ENCODE measurements around the gene SLC16A8.

The SLC16A8 gene

DNA sequence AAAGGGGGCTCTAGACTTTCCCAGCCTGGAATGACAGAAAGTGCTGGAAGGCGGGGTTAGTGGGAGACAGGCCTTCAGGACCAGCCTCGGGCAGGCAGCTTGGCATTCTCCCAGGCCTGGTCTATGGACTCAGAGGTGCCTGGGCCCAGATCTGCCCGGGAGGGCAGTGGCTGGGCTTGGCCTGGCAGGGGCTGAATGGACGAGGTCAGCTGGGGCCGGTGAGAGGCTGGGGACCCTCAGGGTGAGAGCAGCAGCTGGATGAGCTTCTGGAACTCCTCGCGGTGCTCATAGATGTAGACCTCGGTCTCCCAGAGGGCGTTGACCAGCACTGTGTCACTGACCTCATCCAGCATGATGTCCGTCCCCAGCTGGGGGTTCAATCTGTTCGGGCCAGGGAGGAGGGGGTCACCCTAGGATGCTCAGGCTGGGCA is 28.0 kb upstream of the SLC16A8 start:
- no peak for DNase-seq

- no peak for DNase-seq
Observed at GRCh38 chr22:38110863-38111852, 27.2 kb upstream of the SLC16A8 start.

GRCh38 chr22:38110008-38110862 is 26.3 kb upstream of the SLC16A8 start, which contains the start of gene BAIAP2L2:
Gene BAIAP2L2, minus strand, starts transcription at chr22:38110684. Its CDS starts 159 bp downstream, at chr22:38110525.
- DNase-seq: no peak

- DNase-seq: no peak
Observed at GRCh38 chr22:38109371-38110001, 25.5 kb upstream of the SLC16A8 start.

DNA sequence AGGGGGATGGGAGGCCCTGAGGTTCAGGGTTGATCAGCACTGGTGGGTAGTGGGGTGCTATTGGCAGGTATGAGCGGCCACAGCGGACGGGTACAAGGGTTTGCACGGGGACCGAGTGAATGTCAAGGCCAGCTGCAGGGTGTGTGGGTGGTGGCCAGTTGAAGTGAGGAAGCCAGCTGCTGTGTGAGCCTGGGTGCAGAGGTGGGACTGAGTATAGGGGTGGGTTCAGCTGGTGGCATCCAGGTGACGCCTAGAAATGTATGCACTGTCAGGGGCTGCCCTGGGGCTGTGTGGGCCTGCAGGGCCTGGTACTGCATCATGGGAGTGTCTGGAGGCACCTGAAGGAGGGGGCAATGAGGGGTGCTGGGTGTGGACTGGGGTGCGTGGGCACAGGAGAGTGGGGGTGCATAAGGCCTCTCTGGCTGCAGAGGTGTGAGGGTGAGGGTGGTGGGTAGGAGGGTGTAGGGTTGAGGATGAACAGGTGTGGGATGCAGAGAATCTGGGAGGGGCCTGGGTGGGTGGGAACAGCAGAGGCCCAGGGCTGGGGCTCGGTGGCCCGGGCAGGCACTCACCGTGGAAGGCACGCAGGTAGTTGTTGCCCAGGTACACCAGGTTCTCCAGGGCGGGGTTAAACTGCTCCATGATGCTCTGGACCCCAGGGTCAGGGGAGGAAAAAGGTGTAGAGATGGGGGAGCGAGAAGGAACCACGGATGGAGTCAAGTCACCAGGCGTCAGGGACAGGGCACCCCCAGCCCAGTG is 24.8 kb upstream of the SLC16A8 start:
- DNase-seq: no peak

DNA sequence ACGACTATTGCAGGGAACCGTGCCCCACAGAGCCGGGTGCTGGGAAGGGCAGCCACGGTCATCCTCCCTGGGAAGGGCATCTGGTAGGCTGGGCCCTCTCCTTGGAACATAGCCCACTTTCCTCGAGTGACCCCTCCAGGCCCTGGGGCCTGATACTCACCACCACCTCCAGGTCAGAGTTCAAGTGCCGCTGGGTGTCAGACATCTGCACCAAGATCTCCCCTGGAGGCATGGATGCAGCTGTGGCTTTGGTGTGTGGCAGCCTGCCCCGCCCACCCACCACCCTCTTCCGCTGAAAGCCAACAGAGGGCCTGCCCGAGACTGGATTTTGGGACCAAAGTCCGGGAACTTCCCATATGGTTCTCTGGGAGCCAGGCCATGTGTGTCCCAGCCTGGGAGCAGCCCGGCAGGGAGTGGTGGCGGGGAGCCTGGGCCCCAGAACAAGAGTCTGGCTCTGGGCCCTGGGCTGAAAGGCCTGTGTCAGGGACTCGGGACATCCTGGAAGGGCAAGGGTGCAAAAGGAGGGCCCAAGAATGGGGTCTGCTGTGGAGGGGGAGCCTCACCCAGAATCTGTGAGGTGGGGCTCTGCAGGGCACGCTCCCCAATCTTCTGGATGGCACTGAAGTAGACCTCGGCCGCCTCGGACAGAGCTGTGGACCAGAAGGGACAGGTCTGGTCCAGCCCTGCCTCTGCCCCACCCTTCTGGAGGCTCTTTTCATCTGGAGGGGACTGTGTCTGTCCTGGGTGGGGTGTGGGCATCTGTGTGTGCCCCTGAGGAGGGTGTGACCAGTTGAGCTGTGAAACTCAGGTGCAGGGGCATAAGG is 23.9 kb upstream of the SLC16A8 start:
- no peak for DNase-seq

DNA sequence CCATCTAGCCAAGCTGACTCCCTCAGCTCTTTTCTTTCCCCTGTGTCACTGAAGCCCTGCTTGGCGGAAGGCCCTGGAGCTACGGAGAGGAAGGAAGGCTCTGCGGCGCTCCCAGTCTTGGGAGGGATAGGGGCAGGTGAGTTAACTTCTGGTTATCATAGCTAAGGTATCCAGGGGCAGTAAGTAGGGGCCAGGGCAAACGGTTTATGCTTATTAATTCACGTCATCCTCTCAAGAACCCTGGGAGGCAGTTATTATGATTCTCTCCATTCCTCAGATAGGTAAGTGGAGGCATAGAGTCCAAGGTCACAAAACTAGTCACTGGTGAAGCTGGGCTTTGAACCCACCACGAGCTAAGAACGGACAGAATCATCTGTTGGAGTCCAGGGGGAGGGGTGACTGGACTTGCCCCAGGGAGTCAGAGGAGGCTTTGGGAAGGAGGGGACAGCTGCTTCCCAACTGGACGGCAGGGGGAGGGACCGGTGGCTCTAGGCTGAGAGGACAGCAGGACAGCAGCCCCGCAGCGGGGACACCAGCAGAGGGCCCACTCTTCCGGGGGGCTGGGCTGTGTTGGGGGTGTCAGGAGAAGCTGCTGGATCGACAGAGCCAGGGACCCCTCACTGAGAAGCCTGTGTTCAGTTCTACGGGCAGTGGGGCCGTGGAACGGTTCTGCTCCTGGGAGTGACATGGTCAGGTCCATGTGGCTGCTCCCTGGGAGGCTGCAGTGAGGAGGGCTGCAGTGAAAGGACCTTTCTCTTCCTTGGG is 23.0 kb upstream of the SLC16A8 start:
- no peak for DNase-seq

- DNase-seq: no peak
Observed at GRCh38 chr22:38104084-38104483, 20.1 kb upstream of the SLC16A8 start.

DNA sequence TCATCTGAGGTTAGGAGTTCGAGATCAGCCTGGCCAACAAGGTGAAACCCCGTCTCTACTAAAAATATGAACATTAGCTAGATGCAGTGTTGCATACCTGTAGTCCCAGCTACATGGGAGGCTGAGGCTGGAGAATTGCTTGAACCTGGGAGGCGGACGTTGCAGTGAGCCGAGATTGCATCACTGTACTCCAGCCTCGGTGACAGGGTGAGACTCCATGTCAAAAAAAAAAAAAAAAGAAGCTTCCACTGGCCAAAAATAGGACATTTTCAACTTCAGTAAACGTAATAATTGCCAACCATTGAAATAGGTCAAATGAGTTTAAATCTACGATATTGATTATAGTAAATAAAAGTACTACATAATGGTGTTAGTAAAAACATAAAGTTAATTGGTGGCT is 19.7 kb upstream of the SLC16A8 start:
- no peak for DNase-seq

- DNase-seq: no peak
Observed at GRCh38 chr22:38098410-38099249, 14.6 kb upstream of the SLC16A8 start.

GRCh38 chr22:38097557-38098409 is 13.8 kb upstream of the SLC16A8 start:
- peak; percentile 72 for DNase-seq

GRCh38 chr22:38097058-38097457 is 13.1 kb upstream of the SLC16A8 start:
- no peak for DNase-seq

- DNase-seq: no peak
Observed at GRCh38 chr22:38089474-38089851, 5.5 kb upstream of the SLC16A8 start.

- no peak for DNase-seq
Observed at GRCh38 chr22:38088629-38089473, 4.9 kb upstream of the SLC16A8 start.

- no peak for DNase-seq
Observed at GRCh38 chr22:38087855-38088254, 3.9 kb upstream of the SLC16A8 start.

GRCh38 chr22:38086942-38087341 is 3.0 kb upstream of the SLC16A8 start:
- DNase-seq: no peak

DNA sequence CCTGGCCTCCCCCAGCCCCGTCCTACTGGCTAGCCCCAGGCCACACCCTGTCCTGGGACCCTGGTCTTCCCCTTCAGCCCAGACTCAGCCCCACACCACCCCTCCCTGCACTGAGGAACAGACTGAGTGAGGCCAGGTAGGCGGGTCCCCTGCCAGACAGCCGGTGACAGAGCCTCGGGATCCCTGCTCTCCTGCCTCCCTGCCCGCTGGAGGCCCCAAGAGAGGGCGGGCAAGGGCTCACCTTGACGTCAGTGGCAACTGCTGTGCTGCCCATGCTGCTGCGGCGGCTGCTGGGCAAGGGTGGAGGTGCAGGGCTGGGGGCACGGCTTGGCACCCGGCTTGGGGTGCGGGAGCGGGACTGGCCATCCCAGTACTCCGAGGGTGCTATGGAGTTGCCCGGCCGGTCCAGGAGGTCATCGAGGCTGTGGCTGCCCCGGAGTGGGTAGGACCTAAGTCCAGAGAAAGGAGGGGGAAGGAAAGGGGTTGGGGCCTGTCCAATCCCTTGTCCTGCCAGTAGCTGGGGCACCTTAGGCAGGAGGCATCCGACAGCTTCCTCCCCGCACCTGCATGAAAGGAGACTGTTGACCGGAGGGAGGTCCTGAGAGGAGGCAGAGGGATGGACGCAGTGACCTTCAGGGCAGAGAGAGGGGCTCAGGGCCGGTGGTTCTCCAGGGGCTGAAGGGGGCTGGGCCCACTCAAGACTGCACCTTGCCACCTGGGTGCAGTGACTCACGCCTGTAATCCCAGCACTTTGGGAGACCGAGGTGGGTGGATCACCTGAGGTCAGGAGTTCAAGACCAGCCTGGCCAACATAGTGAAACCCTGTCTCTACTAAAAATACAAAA is 2.2 kb upstream of the SLC16A8 start:
- DNase-seq: no peak
